HEK293T (cell line): ENCODE results near the gene IMPDH2.

Experiments used
- ARNT ChIP-seq: fragments of 450-650 bp; IDR thresholded peaks from 2 replicates; pipeline ENCODE4 v1.6.1; 2017; ENCODE audit warnings: mild to moderate bottlenecking
- BHLHE40 ChIP-seq: fragments of 450-650 bp; IDR thresholded peaks from 2 replicates; pipeline ENCODE4 v1.6.1; 2016; ENCODE audit warnings: mild to moderate bottlenecking, moderate library complexity, borderline replicate concordance
- FOXK2 ChIP-seq: fragments of 450-650 bp; IDR thresholded peaks from 2 replicates; pipeline ENCODE4 v1.6.1; 2016; ENCODE audit warnings: mild to moderate bottlenecking
- FOXM1 ChIP-seq: fragments of 450-650 bp; IDR thresholded peaks from 2 replicates; pipeline ENCODE4 v1.6.1; 2017; ENCODE audit warnings: mild to moderate bottlenecking, borderline replicate concordance
- HDGF ChIP-seq: fragments of 450-650 bp; IDR thresholded peaks from 2 replicates; pipeline ENCODE4 v1.6.1; 2017; ENCODE audit warnings: antibody characterized with exemption, borderline replicate concordance
- L3MBTL2 ChIP-seq: fragments of 450-650 bp; conservative IDR thresholded peaks from 2 replicates; pipeline ENCODE4 v1.6.1; 2016; ENCODE audit warnings: mild to moderate bottlenecking
- SP1 ChIP-seq: fragments of 450-650 bp; IDR thresholded peaks from 2 replicates; pipeline ENCODE4 v1.6.1; 2017
- SUZ12 ChIP-seq: fragments of 450-650 bp; IDR thresholded peaks from 2 replicates; pipeline ENCODE4 v1.6.1; 2016; ENCODE audit warnings: mild to moderate bottlenecking
- TARDBP ChIP-seq: fragments of 450-650 bp; IDR thresholded peaks from 2 replicates; pipeline ENCODE4 v1.6.1; 2016
- ZNF384 ChIP-seq: fragments of 450-650 bp; IDR thresholded peaks from 2 replicates; pipeline ENCODE4 v1.6.1; 2016
- TF ChIP-seq, protein P1 (sequence below): fragments of 450-650 bp; IDR thresholded peaks from 2 replicates; pipeline ENCODE4 v1.6.1; 2016

DNA sequence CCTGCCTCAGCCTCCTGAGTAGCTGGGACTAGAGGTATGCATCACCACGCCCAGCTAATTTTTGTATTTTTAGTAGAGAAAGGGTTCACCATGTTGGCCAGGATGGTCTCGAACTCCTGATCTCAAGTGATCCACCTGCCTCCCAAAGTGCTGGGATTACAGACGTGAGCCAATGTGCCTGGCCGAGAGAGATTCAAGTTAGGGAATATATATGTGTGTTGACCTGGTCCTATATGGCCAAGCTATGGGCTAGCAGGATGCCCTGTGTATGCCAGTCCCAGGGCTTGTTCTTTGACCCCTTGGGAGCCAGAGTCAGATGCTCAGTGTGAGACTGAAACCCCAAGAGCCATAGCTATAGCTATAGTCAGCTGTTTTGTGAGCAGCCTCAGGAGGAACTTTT is 5.4 kb downstream of the IMPDH2 start:
- TF ChIP-seq L3MBTL2 (no peak), SP1 (no peak), ZNF384 (no peak), HDGF (no peak), TARDBP (no peak), FOXM1 (no peak), SUZ12 (no peak), ARNT (no peak), BHLHE40 (no peak), FOXK2 (no peak)
- TF ChIP-seq, protein P1, sequence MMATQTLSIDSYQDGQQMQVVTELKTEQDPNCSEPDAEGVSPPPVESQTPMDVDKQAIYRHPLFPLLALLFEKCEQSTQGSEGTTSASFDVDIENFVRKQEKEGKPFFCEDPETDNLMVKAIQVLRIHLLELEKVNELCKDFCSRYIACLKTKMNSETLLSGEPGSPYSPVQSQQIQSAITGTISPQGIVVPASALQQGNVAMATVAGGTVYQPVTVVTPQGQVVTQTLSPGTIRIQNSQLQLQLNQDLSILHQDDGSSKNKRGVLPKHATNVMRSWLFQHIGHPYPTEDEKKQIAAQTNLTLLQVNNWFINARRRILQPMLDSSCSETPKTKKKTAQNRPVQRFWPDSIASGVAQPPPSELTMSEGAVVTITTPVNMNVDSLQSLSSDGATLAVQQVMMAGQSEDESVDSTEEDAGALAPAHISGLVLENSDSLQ, result no peak
